Liver (tissue), 9 donors: ENCODE results near the gene ARIH1. TPM values are rescaled to one million over a fixed set of nuclear protein-coding genes. Genes with fewer than 3 reads are reported as not detected.
"Not testable (repeated sequence)": the region's sequence is repeated elsewhere in the genome, so short reads cannot be mapped to it uniquely, and the experiment has no call there.

Experiments
- DNase-seq: peaks from one replicate; pipeline ENCODE4 v3.0.0-alpha.2; 2017; ENCODE audit warnings: low spot score
- H3K27ac ChIP-seq, 2 donors: one replicate each; pipeline ENCODE4 v1.7.0; 2013; ENCODE audit warnings: inconsistent platforms in 2 of 2, low read length in 2 of 2, control low read depth in 1 of 2, low read depth in 1 of 2, mild to moderate bottlenecking in 1 of 2
- H3K27me3 ChIP-seq, 4 donors: one replicate each; pipeline versions ENCODE4 v1.6.1 to v1.7.0; 2013; ENCODE audit warnings: low read length in 3 of 4, inconsistent platforms in 1 of 4, mild to moderate bottlenecking in 1 of 4, moderate library complexity in 1 of 4; ENCODE audit not compliant: control insufficient read depth in 4 of 4, insufficient read depth in 4 of 4
- H3K36me3 ChIP-seq, 4 donors: one replicate each; pipeline versions ENCODE4 v1.6.1 to v1.7.0; 2013; ENCODE audit warnings: low read length in 3 of 4, mild to moderate bottlenecking in 3 of 4, low read depth in 1 of 4, moderate library complexity in 1 of 4; ENCODE audit not compliant: control insufficient read depth in 4 of 4, insufficient read depth in 3 of 4
- H3K4me1 ChIP-seq, 4 donors: one replicate each; pipeline versions ENCODE4 v1.6.1 to v1.7.0; 2013; ENCODE audit warnings: low read length in 3 of 4, mild to moderate bottlenecking in 3 of 4, moderate library complexity in 1 of 4; ENCODE audit not compliant: control insufficient read depth in 4 of 4, insufficient read depth in 4 of 4
- H3K4me3 ChIP-seq, 3 donors: one replicate each; pipeline versions ENCODE4 v1.6.1 to v1.7.0; 2013; ENCODE audit warnings: low read length in 3 of 3, control low read depth in 1 of 3, low read depth in 1 of 3, mild to moderate bottlenecking in 1 of 3
- H3K9ac ChIP-seq, 2 donors: one replicate each; pipeline ENCODE4 v1.7.0; 2013; ENCODE audit warnings: low read length in 2 of 2, mild to moderate bottlenecking in 2 of 2, moderate library complexity in 2 of 2, control low read depth in 1 of 2, low read depth in 1 of 2
- H3K9me3 ChIP-seq, 4 donors: one replicate each; pipeline versions ENCODE4 v1.6.1 to v1.7.0; 2013; ENCODE audit warnings: low read length in 3 of 4; ENCODE audit not compliant: control insufficient read depth in 4 of 4
- CTCF ChIP-seq: fragments of 150-350 bp; IDR thresholded peaks from 2 replicates; pipeline ENCODE4 v1.5.1; 2017; ENCODE audit warnings: improper control_type of control experiment, low read depth, low read length; ENCODE audit not compliant: missing input control
- FOXA1 ChIP-seq: IDR thresholded peaks from 2 replicates; pipeline ENCODE4 v1.6.1; 2016; ENCODE audit warnings: antibody characterized with exemption
- HNF4G ChIP-seq: IDR thresholded peaks from 2 replicates; pipeline ENCODE4 v1.6.1; 2016; ENCODE audit warnings: antibody characterized with exemption
- JUND ChIP-seq, 2 donors: IDR thresholded peaks; 2 replicates each; pipeline ENCODE4 v1.6.1; 2016; ENCODE audit warnings: antibody characterized with exemption in 2 of 2
- RXRA ChIP-seq, 2 donors: IDR thresholded peaks; 2 replicates each; pipeline ENCODE4 v1.6.1; 2017 to 2018; ENCODE audit warnings: antibody characterized with exemption in 2 of 2, mild to moderate bottlenecking in 1 of 2
- SP1 ChIP-seq: IDR thresholded peaks from 2 replicates; pipeline ENCODE4 v1.6.1; 2018; ENCODE audit warnings: antibody characterized with exemption, mild to moderate bottlenecking
- TAF1 ChIP-seq: conservative IDR thresholded peaks from 2 replicates; pipeline ENCODE4 v1.6.1; 2016; ENCODE audit warnings: antibody characterized with exemption, mild to moderate bottlenecking
- YY1 ChIP-seq: IDR thresholded peaks from 2 replicates; pipeline ENCODE4 v1.6.1; 2016; ENCODE audit warnings: antibody characterized with exemption, mild to moderate bottlenecking
- WGBS: extraction: QIAGEN DNeasy Blood & Tissue Kit; methylation state at CpG from one replicate; pipeline ENCODE4 v1.1.7; 2013; 5-methylcytosine and 5-hydroxymethylcytosine counted together
- polyA plus RNA-seq, 2 donors: library from polyadenylated mRNA; stranded (reverse) in 1 of 2; unstranded in 1 of 2; fragments of 200-250 nt in 1 of 2; fragments of >200 nt in 1 of 2; fragmentation: Nextera tagmentation in 1 of 2; extraction: Ambion mirVana in 1 of 2; gene quantifications; one replicate each; pipeline versions ENCODE4 v1.2.1 to v1.2.3, GENCODE V29; 2013 to 2015
- total RNA-seq, 2 donors: library from RNA; depleted of rRNA; stranded (reverse); fragments of >200 nt; gene quantifications; one replicate each; pipeline ENCODE4 v1.2.3, GENCODE V29; 2014
- donor health status: healthy.
- donor health status: healthy.
- donor health status: healthy.
- donor health status: healthy.
- donor health status: healthy.

The ARIH1 gene
- total and polyA plus RNA-seq, 4 donors = 10.8 to 23.8 (median 18.8) TPM

GRCh38 chr15:72604794-72605193 lies 130.7 kb downstream of the ARIH1 start (continued):
- TF ChIP-seq CTCF = no peak
- no peak for TF ChIP-seq JUND (IDR thresholded peaks at IDR 0.05)

GRCh38 chr15:72608084-72608483 lies 134.0 kb downstream of the ARIH1 start:
- H3K27ac ChIP-seq, H3K4me3 ChIP-seq, H3K9me3 ChIP-seq, H3K36me3 ChIP-seq, H3K9ac ChIP-seq, H3K27me3 ChIP-seq, H3K4me1 ChIP-seq, DNase-seq: not testable (repeated sequence)
- 96% methylated on average over 3 of the region's 3 CpGs for WGBS

GRCh38 chr15:72609862-72610261 lies 135.7 kb downstream of the ARIH1 start:
- no peaks in the 10 kb centered on the region for H3K9me3 ChIP-seq
- H3K27ac ChIP-seq = no peak overlapping the region
- H3K9ac ChIP-seq = no peak overlapping the region
- 95% methylated on average over 8 of the region's 8 CpGs for WGBS
- H3K4me3 ChIP-seq = no peak overlapping the region
- TF ChIP-seq TAF1 (no peak), YY1 (no peak), SP1 (no peak)
- H3K36me3 ChIP-seq = no peaks in the 10 kb centered on the region
- no peaks in the 10 kb centered on the region for H3K27me3 ChIP-seq
- H3K4me1 ChIP-seq = no peaks in the 10 kb centered on the region
- no peak for DNase-seq

GRCh38 chr15:72612324-72612723 lies 138.2 kb downstream of the ARIH1 start:
- H3K9me3 ChIP-seq, H3K4me3 ChIP-seq, H3K4me1 ChIP-seq, H3K27me3 ChIP-seq, H3K9ac ChIP-seq, H3K36me3 ChIP-seq, H3K27ac ChIP-seq, DNase-seq: not testable (repeated sequence)
- 89% methylated on average over 3 of the region's 3 CpGs for WGBS

GRCh38 chr15:72614810-72615532 lies 140.8 kb downstream of the ARIH1 start:
- Histone ChIP-seq H3K36me3 (no peaks in the 10 kb centered on the region), H3K4me1 (peaks cover 0 to 4% (median 0%) of the 10 kb centered on the region in 4 donors), H3K9ac (no peak overlapping the region), H3K27me3 (no peaks in the 10 kb centered on the region), H3K9me3 (no peaks in the 10 kb centered on the region), H3K27ac (no peak overlapping the region), H3K4me3 (no peak overlapping the region)
- TF ChIP-seq RXRA (IDR thresholded peaks at IDR 0.05) = no peak
- no peak for TF ChIP-seq HNF4G
- no peak for TF ChIP-seq FOXA1
- 95% methylated on average over 3 of the region's 3 CpGs for WGBS
- DNase-seq = no peak

- not testable (repeated sequence) for H3K9ac ChIP-seq, H3K27ac ChIP-seq, H3K36me3 ChIP-seq, H3K27me3 ChIP-seq, H3K9me3 ChIP-seq, H3K4me3 ChIP-seq, DNase-seq, H3K4me1 ChIP-seq
- WGBS = 55% methylated on average over 7 of the region's 7 CpGs
These were observed 141.6 kb downstream of the ARIH1 start for GRCh38 chr15:72615533-72616233.
